Type B pancreatic cell (in vitro differentiated cells): ENCODE measurements around the gene CTCF. TPM values are rescaled to one million over a fixed set of nuclear protein-coding genes. Genes with fewer than 3 reads are reported as not detected.

Experiments
- DNase-seq: peaks from one replicate; pipeline ENCODE4 v3.0.0; 2021; ENCODE audit warnings: mixed read lengths; ENCODE audit not compliant: unreplicated experiment; ENCODE audit errors: extremely low spot score
- H3K27ac Mint-ChIP-seq: 2 replicates; pipeline ENCODE4 v1.8.0; 2021; ENCODE audit warnings: mild to moderate bottlenecking, mixed read lengths
- H3K27me3 Mint-ChIP-seq: 2 replicates; pipeline ENCODE4 v1.8.0; 2021; ENCODE audit warnings: mixed read lengths
- H3K36me3 Mint-ChIP-seq: 2 replicates; pipeline ENCODE4 v1.8.0; 2021; ENCODE audit warnings: mixed read lengths
- H3K4me1 Mint-ChIP-seq: one replicate; pipeline ENCODE4 v1.8.0; 2021; ENCODE audit warnings: mixed read lengths; ENCODE audit not compliant: unreplicated experiment
- H3K4me3 Mint-ChIP-seq: 2 replicates; pipeline ENCODE4 v1.8.0; 2021; ENCODE audit warnings: mild to moderate bottlenecking, mixed read lengths
- H3K9me3 Mint-ChIP-seq: 2 replicates; pipeline ENCODE4 v1.8.0; 2021; ENCODE audit warnings: mixed read lengths
- total RNA-seq: library from RNA; stranded (reverse); gene quantifications from 2 replicates; pipeline ENCODE4 v1.2.1, GENCODE V29; 2021; ENCODE audit warnings: low replicate concordance
- TF ChIP-seq, protein P1 (sequence below): fragments of 200-600 bp; sonication (generic); conservative IDR thresholded peaks from 2 replicates; pipeline ENCODE4 v1.5.0; 2021; ENCODE audit warnings: antibody characterized with exemption, mild to moderate bottlenecking

Gene CTCF
- total RNA-seq, 1 donor from 2014 or later = 57.8 TPM

DNA sequence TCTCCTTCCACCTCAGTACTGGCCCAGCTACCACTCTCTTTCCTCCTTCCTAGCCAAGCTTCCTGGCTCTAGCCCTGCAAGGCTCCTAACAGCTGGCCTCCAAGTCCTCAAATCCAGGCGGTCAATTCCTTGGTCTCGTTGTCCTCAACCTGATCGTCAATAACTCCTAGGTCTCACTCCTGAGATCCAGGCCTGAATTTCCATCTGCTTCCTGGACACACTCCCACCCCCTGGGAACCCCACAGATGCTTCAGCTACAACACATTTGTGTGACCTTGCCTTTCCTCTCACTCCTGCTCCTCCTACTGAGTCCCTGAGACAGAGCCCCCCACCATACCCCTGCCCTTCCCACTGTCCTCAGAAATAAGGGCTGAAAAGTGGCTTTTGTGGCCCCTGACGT is 101.9 kb downstream of the CTCF start:
- Mint-ChIP-seq H3K27ac (peak overlapping the region; percentile 67), H3K4me1 (peaks cover 8% of the 10 kb centered on the region), H3K9me3 (no peaks in the 10 kb centered on the region), H3K36me3 (no peaks in the 10 kb centered on the region), H3K27me3 (no peaks in the 10 kb centered on the region), H3K4me3 (peak overlapping the region; percentile 68)
- TF ChIP-seq, protein P1, sequence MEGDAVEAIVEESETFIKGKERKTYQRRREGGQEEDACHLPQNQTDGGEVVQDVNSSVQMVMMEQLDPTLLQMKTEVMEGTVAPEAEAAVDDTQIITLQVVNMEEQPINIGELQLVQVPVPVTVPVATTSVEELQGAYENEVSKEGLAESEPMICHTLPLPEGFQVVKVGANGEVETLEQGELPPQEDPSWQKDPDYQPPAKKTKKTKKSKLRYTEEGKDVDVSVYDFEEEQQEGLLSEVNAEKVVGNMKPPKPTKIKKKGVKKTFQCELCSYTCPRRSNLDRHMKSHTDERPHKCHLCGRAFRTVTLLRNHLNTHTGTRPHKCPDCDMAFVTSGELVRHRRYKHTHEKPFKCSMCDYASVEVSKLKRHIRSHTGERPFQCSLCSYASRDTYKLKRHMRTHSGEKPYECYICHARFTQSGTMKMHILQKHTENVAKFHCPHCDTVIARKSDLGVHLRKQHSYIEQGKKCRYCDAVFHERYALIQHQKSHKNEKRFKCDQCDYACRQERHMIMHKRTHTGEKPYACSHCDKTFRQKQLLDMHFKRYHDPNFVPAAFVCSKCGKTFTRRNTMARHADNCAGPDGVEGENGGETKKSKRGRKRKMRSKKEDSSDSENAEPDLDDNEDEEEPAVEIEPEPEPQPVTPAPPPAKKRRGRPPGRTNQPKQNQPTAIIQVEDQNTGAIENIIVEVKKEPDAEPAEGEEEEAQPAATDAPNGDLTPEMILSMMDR = no peak
- no peak for DNase-seq

DNA sequence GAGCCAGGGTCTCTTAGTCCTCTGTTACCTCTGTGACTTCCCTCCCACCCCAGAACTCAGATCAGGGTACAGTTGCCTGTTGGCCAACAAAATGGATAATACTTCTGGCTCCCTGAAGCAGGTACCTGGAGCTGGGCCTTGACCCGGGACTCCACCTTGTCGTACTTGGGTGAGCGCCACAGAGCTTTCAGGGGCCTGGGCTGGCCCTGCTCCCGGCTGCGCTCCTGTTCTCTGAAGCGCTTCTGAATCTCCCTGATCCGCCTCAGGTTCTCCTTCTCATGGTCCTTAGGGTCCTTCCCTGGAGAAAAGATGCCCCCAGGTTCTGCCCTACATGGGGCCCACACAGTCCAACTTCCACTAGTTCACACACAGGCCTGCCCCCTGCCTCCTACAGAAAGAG is 102.5 kb downstream of the CTCF start:
- TF ChIP-seq, protein P1 = no peak
- Mint-ChIP-seq H3K27me3 (no peaks in the 10 kb centered on the region), H3K4me1 (peaks cover 8% of the 10 kb centered on the region), H3K27ac (no peak overlapping the region), H3K4me3 (peak overlapping the region; percentile 70), H3K9me3 (no peaks in the 10 kb centered on the region), H3K36me3 (no peaks in the 10 kb centered on the region)
- DNase-seq = no peak

DNA sequence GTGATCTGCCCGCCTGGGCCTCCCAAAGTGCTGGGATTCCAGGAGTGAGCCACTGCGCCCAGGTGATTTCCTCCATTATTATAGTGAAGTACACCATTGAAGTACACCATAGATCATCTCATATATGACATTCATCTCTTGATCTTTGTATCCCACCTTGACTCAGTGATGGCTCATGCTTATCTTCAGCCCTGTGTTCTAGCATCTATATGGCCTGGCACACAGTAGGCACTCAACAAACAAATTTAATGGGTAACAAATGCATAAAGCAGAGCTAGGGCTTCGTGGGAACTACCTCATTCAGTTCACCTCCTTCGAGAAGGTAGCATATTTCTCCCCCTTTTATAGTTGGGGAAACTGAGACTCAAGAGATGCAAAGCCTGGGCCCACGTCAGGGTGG is 103.3 kb downstream of the CTCF start:
- TF ChIP-seq, protein P1 = no peak
- peaks cover 8% of the 10 kb centered on the region for H3K4me1 Mint-ChIP-seq
- H3K4me3 Mint-ChIP-seq = peak overlapping the region; percentile 80
- no peak overlapping the region for H3K27ac Mint-ChIP-seq
- H3K27me3 Mint-ChIP-seq = no peaks in the 10 kb centered on the region
- H3K9me3 Mint-ChIP-seq = no peaks in the 10 kb centered on the region
- H3K36me3 Mint-ChIP-seq = no peaks in the 10 kb centered on the region
- DNase-seq = no peak

DNA sequence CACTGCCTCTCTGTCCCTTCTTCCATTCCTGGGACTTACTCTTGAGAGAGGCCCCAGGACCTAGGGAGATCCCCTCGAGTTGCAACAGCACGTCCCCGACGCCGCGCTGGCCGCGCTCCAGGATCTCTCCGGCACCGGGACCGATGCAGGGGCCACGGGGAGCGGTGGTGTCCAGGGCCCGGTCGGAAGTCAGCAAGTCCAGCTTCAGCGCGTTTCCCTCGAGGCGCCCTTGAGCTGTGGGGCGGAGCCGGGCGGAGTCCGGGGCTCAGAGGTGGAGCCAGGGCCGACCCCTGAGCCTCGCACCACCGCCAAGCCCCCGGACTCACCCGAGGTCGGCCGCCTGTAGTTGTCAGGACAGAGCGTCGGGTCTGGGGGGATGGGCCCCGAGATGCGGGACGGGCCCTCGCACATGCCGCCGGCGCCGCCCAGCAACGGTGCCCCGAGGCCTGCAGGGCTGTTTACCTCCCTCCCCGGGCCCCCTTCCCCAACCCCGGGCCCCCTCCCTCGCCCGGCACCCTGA is 103.8 kb downstream of the CTCF start:
- TF ChIP-seq, protein P1 = no peak
- no peak for DNase-seq
- H3K27ac Mint-ChIP-seq = no peak overlapping the region
- H3K9me3 Mint-ChIP-seq = no peaks in the 10 kb centered on the region
- peaks cover 8% of the 10 kb centered on the region for H3K4me1 Mint-ChIP-seq
- H3K36me3 Mint-ChIP-seq = no peaks in the 10 kb centered on the region
- H3K4me3 Mint-ChIP-seq = peak overlapping the region; percentile 80
- H3K27me3 Mint-ChIP-seq = no peaks in the 10 kb centered on the region

DNA sequence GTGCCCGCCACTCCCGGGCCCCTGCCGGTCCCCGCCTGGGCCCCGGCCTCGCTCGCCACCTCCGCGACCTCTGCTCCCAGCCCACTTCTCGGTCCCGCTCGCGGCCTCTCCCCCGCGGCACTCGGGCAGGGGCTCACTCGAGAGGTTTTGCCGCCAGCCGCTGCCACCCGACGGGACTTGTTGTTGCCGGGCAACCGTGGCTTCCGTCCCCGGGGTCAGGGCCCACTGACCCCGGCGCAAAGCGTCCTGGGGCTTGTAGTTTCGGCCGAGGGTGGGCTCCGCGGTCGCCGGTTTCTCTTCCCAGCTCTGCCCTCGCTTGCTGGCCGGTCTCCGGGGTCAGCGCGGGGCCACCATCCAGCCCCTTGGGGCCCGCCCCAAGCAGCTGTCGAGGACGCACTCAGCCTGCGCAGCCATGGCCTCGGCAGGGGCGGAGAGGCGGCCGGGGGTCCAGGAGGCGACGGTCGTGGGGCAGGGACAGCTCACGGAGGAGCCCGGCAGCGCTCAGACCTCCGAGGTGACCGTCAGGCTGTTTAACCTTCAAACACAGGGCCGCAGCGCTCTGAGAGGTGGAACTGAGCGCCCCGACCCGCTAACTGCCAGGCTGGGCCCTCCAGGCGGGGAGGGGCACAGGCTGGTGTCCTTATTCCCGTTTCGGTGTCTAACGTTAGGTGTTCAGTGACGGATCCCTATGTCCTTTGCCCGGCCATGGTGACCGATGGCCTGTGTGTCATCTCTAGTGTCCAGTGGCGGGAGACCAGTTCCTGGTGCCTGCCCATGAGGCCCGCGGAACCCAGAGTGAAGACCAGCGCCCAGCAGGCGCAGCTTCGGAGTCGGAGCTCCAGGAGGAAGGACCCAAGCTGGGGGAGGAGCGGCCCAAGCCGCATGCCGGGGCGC is 104.5 kb downstream of the CTCF start, which contains the start of the genes C16orf86 and ENKD1:
TSS of gene C16orf86 (plus strand) at position 256 of the 894 bp plus-strand sequence. CDS start at position 413, 157 bp downstream.
TSS of gene ENKD1 (minus strand) at position 192 of the 894 bp plus-strand sequence. CDS start 308 bp downstream, outside the sequence.
- H3K4me3 Mint-ChIP-seq = peak within 1 kb of the TSS; percentile 86
- H3K36me3 Mint-ChIP-seq = no peaks in the 10 kb centered on the region
- peaks cover 8% of the 10 kb centered on the region for H3K4me1 Mint-ChIP-seq
- H3K27ac Mint-ChIP-seq = peak within 1 kb of the TSS; percentile 59
- DNase-seq = no peak
- H3K27me3 Mint-ChIP-seq = no peaks in the 10 kb centered on the region
- TF ChIP-seq, protein P1 = no peak
- no peaks in the 10 kb centered on the region for H3K9me3 Mint-ChIP-seq
